CD14-positive monocyte (primary cell): ENCODE measurements around the gene RPUSD3. TPM values are rescaled to one million over a fixed set of nuclear protein-coding genes. Genes with fewer than 3 reads are reported as not detected.
"Not testable (repeated sequence)": the region's sequence is repeated elsewhere in the genome, so short reads cannot be mapped to it uniquely, and the experiment has no call there.

ENCODE experiments used
- DNase-seq, 3 donors: peaks; one replicate each; pipeline ENCODE4 v3.0.0-alpha.2; 2011 to 2022
- H2AFZ ChIP-seq: 2 replicates; pipeline ENCODE4 v1.6.0; 2012; ENCODE audit warnings: mild to moderate bottlenecking, low read depth, low read length, inconsistent platforms; ENCODE audit not compliant: insufficient read depth, poor library complexity, severe bottlenecking
- H3K27ac ChIP-seq, 2 donors: 1 replicate in 1 of 2; 2 replicates in 1 of 2; pipeline ENCODE4 v1.5.1; 2012 to 2013; ENCODE audit warnings: low read length in 2 of 2, control low read depth in 1 of 2, inconsistent platforms in 1 of 2, low read depth in 1 of 2, mild to moderate bottlenecking in 1 of 2
- H3K27me3 ChIP-seq, 2 donors: one replicate each; pipeline versions ENCODE4 v1.6.0 to v1.6.1; 2011 to 2013; ENCODE audit warnings: low read length in 2 of 2; ENCODE audit not compliant: control insufficient read depth in 2 of 2, insufficient read depth in 2 of 2
- H3K36me3 ChIP-seq, 2 donors: replicated peaks in 1 of 2; 1 replicate in 1 of 2; 2 replicates in 1 of 2; pipeline versions ENCODE4 v1.5.1 to v1.6.1; 2012 to 2013; ENCODE audit warnings: low read length in 2 of 2, control low read depth in 1 of 2, inconsistent platforms in 1 of 2, mild to moderate bottlenecking in 1 of 2; ENCODE audit not compliant: insufficient read depth in 2 of 2, control insufficient read depth in 1 of 2
- H3K4me1 ChIP-seq, 2 donors: 1 replicate in 1 of 2; 2 replicates in 1 of 2; pipeline versions ENCODE4 v1.5.1 to v1.6.1; 2012 to 2013; ENCODE audit warnings: low read length in 2 of 2, control low read depth in 1 of 2, inconsistent platforms in 1 of 2, mild to moderate bottlenecking in 1 of 2, moderate library complexity in 1 of 2; ENCODE audit not compliant: insufficient read depth in 2 of 2, control insufficient read depth in 1 of 2
- H3K4me2 ChIP-seq: replicated peaks from 2 replicates; pipeline ENCODE3; 2012; ENCODE audit warnings: low read length, moderate library complexity, mild to moderate bottlenecking; ENCODE audit not compliant: poor library complexity, severe bottlenecking; ENCODE audit errors: extremely low read depth
- H3K4me3 ChIP-seq, 3 experiments: fragments of 200-600 bp in 1 of 3; sonication (generic) in 1 of 3; replicated peaks in 1 of 3; 1 replicate in 2 of 3; 2 replicates in 1 of 3; pipeline ENCODE4 v1.5.1; 2011 to 2013; ENCODE audit warnings: low read length in 3 of 3, mild to moderate bottlenecking in 3 of 3, control low read depth in 2 of 3, low read depth in 2 of 3, inconsistent platforms in 1 of 3, moderate library complexity in 1 of 3
- H3K79me2 ChIP-seq: 2 replicates; pipeline ENCODE4 v1.6.0; 2012; ENCODE audit warnings: mild to moderate bottlenecking, control low read depth, inconsistent platforms, low read length, moderate library complexity; ENCODE audit not compliant: insufficient read depth
- H3K9ac ChIP-seq: 2 replicates; pipeline ENCODE4 v1.6.0; 2017; ENCODE audit warnings: low read length, mild to moderate bottlenecking; ENCODE audit not compliant: insufficient read depth, poor library complexity, severe bottlenecking
- H3K9me3 ChIP-seq, 2 donors: replicated peaks in 1 of 2; 1 replicate in 1 of 2; 2 replicates in 1 of 2; pipeline versions ENCODE4 v1.5.1 to v1.6.1; 2012 to 2013; ENCODE audit warnings: low read length in 2 of 2, control low read depth in 1 of 2; ENCODE audit not compliant: control insufficient read depth in 1 of 2, insufficient read depth in 1 of 2
- H4K20me1 ChIP-seq: 2 replicates; pipeline ENCODE4 v1.6.0; 2012; ENCODE audit warnings: mild to moderate bottlenecking, low read length, control low read depth, moderate library complexity; ENCODE audit not compliant: insufficient read depth
- H3K27ac Mint-ChIP-seq, 7 donors: one replicate each; pipeline ENCODE4 v1.8.0; 2020; ENCODE audit warnings: mild to moderate bottlenecking in 7 of 7, mixed read lengths in 7 of 7, moderate library complexity in 6 of 7, inconsistent platforms in 2 of 7
- H3K27me3 Mint-ChIP-seq, 3 donors: one replicate each; pipeline ENCODE4 v1.8.0; 2021 to 2022; ENCODE audit warnings: low read depth in 3 of 3, mild to moderate bottlenecking in 3 of 3, mixed read lengths in 3 of 3, moderate library complexity in 3 of 3, inconsistent platforms in 1 of 3
- H3K36me3 Mint-ChIP-seq, 2 donors: one replicate each; pipeline ENCODE4 v1.8.0; 2020; ENCODE audit warnings: mixed read lengths in 2 of 2, inconsistent platforms in 1 of 2, mild to moderate bottlenecking in 1 of 2
- H3K4me1 Mint-ChIP-seq: one replicate; pipeline ENCODE4 v1.8.0; 2020; ENCODE audit warnings: mild to moderate bottlenecking, mixed read lengths
- H3K4me3 Mint-ChIP-seq, 2 donors: one replicate each; pipeline ENCODE4 v1.8.0; 2020; ENCODE audit warnings: mild to moderate bottlenecking in 2 of 2, mixed read lengths in 2 of 2, moderate library complexity in 1 of 2
- H3K9me3 Mint-ChIP-seq, 7 donors: one replicate each; pipeline ENCODE4 v1.8.0; 2020 to 2022; ENCODE audit warnings: mixed read lengths in 7 of 7, mild to moderate bottlenecking in 6 of 7, moderate library complexity in 6 of 7, inconsistent platforms in 2 of 7
- CTCF ChIP-seq: fragments of 200-600 bp; IDR thresholded peaks from one replicate; pipeline ENCODE4 v1.8.0; 2022; ENCODE audit warnings: antibody characterized with exemption, mild to moderate bottlenecking
- WGBS: methylation state at CpG from one replicate; pipeline ENCODE4 v1.1.5; 2013; ENCODE audit warnings: missing lambda C conversion rate; ENCODE audit not compliant: insufficient coverage; 5-methylcytosine and 5-hydroxymethylcytosine counted together
- intact Hi-C, 2 donors: fragments of 100-400 bp; cut with micrococcal nuclease; formaldehyde crosslinking; loops; one replicate each; pipeline versions ENCODE4 v1.15.0 to v1.15.1; 2023
- polyA plus RNA-seq, 3 donors: library from polyadenylated mRNA; depleted of rRNA in 1 of 3; unstranded in 2 of 3; stranded (reverse) in 1 of 3; fragments of 300-500 nt in 2 of 3; fragments of >200 nt in 1 of 3; fragmentation: Illumina TruSeq in 2 of 3; gene quantifications; 1 replicate in 2 of 3; 2 replicates in 1 of 3; pipeline ENCODE4 v1.2.3, GENCODE V29; 2012 to 2021

RPUSD3 gene
- polyA plus RNA-seq, 3 donors: 42.6 to 51.5 (median 43.4) TPM

- H3K27ac Mint-ChIP-seq: no peak overlapping the region
- H3K4me3 Mint-ChIP-seq: no peak overlapping the region
- H3K4me1 Mint-ChIP-seq: no peaks in the 10 kb centered on the region
- H3K9ac ChIP-seq: no peak overlapping the region
- H3K27ac ChIP-seq: no peak overlapping the region
- intact Hi-C loops: no loop called here
- H3K4me1 ChIP-seq: no peaks in the 10 kb centered on the region
- H3K4me3 ChIP-seq: no peak overlapping the region
- H3K9me3 ChIP-seq: no peaks in the 10 kb centered on the region
- no peak overlapping the region for H3K4me2 ChIP-seq
- peaks cover 0 to 3% (median 1%) of the 10 kb centered on the region in 3 donors for H3K27me3 Mint-ChIP-seq
- H4K20me1 ChIP-seq: no peaks in the 10 kb centered on the region
- no peak for DNase-seq
- H3K27me3 ChIP-seq: no peaks in the 10 kb centered on the region
- no peaks in the 10 kb centered on the region for H3K36me3 Mint-ChIP-seq
- H3K79me2 ChIP-seq: no peaks in the 10 kb centered on the region
- H2AFZ ChIP-seq: no peak overlapping the region
- peaks cover 0 to 1% (median 0%) of the 10 kb centered on the region in 7 donors for H3K9me3 Mint-ChIP-seq
- H3K36me3 ChIP-seq: no peaks in the 10 kb centered on the region
- TF ChIP-seq CTCF: no peak
Observed at GRCh38 chr3:9875448-9875847, 31.6 kb upstream of the RPUSD3 start.

- H3K4me1 ChIP-seq, H3K36me3 Mint-ChIP-seq, H3K4me2 ChIP-seq, H3K36me3 ChIP-seq, H3K9me3 ChIP-seq, H3K4me1 Mint-ChIP-seq, H3K27ac Mint-ChIP-seq, H4K20me1 ChIP-seq, H3K4me3 ChIP-seq, H3K79me2 ChIP-seq, DNase-seq, H3K27me3 Mint-ChIP-seq, H3K9ac ChIP-seq, H3K4me3 Mint-ChIP-seq, H3K27ac ChIP-seq, intact Hi-C loops, H3K27me3 ChIP-seq, H3K9me3 Mint-ChIP-seq, H2AFZ ChIP-seq: not testable (repeated sequence)
- WGBS: 94% methylated on average over 3 of the region's 5 CpGs
Observed at GRCh38 chr3:9872067-9872466, 28.3 kb upstream of the RPUSD3 start.
